Cardiac septum (tissue), 1 donor: ENCODE measurements around the gene MTMR3. TPM values are rescaled to one million over a fixed set of nuclear protein-coding genes. Genes with fewer than 3 reads are reported as not detected.
"Not testable (repeated sequence)": the region's sequence is repeated elsewhere in the genome, so short reads cannot be mapped to it uniquely, and the experiment has no call there.

ENCODE experiments used
- DNase-seq: peaks from one replicate; pipeline ENCODE4 v3.0.0-alpha.2; 2020; ENCODE audit warnings: low spot score
- intact Hi-C: fragments of 100-400 bp; cut with DNase I; formaldehyde crosslinking; loops from one replicate; pipeline ENCODE4 v1.14.0; 2022
- microRNA-seq: library from miRNA; unstranded; fragments of <30 nt; microRNA quantifications from one replicate; pipeline ENCODE4 v1.2.0, GENCODE V29; 2020
- total RNA-seq: library from RNA; stranded (reverse); fragmentation: NEBNext Ultra II Directional; extraction: Animal tissue kit (Norgen Biotek cat#: 25700); gene quantifications from one replicate; pipeline ENCODE4 v1.2.1, GENCODE V29; 2021
- donor health status: DM: no; HTN: no; CAD: no.

MTMR3 gene
- total RNA-seq, 1 donor from 2014 or later, result 45.9 TPM

- DNase-seq, intact Hi-C loops: not testable (repeated sequence)
Observed at GRCh38 chr22:30061094-30061493, 178.1 kb downstream of the MTMR3 start.

GRCh38 chr22:30062259-30062658 is 179.3 kb downstream of the MTMR3 start:
- intact Hi-C loops, result no loop called here
- DNase-seq, result no peak

DNA sequence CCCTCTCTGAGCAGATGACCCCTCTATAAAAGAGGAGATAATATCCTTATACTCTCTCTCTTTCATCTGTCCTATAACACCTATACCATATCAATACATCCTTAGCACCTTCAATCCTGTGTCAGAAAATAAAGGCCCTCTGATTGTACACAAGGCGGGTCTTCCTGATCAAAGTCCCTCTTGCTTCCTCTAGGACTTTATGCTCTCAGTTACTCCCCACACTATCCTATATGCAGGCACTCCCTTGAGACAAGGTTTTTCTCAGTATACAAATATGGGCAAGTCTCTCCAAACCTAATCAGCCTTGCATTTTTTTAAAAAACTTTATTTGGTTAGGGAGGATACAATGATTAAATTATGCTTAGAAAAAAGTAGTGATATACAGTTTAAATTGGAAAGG is 180.0 kb downstream of the MTMR3 start:
- DNase-seq, result no peak
- intact Hi-C loops, result no loop called here

DNA sequence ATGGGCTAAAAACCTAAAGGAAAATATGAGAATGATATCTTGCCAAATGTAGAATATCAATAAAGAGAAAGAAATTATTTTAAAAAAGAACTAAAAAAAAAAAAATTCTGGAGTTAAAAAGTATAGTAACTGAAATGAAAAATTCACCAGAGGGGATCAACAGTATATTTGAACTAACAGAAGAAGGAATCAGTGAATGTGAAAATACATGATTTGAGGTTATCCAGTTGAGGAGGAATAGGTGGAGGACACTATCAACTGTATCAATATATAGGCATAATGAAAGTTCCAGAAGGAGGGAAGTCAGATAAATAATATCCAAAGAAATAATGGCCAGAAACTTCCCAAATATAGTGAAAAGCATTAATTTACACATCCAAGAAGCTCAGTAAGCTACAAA is 181.2 kb downstream of the MTMR3 start:
- DNase-seq, result no peak
- intact Hi-C loops, result no loop called here

- DNase-seq, result no peak
- intact Hi-C loops, result no loop called here
Observed at GRCh38 chr22:30073743-30074142, 190.8 kb downstream of the MTMR3 start.

DNA sequence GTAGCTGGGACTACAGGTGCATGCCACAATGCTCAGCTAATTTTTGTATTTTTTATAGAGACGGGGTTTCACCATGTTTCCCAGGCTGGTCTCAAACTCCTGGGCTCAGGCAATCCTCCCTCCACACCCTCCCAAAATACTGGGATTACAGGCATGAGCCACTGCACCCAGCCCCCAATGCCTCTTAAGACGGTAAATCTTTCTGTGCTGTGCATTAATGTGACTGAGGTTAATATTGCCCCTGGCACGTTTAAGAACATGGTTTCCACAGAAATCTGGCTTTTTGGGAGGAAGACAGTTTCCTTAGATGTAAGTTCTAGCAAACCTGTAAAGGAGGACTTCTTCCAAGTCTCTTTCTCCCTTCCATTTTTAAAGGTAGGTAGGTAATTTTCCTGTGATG is 191.2 kb downstream of the MTMR3 start:
- intact Hi-C loops, result no loop called here
- DNase-seq, result no peak

- intact Hi-C loops, result no loop called here
- no peak for DNase-seq
Observed at GRCh38 chr22:30074994-30075393, 192.0 kb downstream of the MTMR3 start.

GRCh38 chr22:30077279-30077880 is 194.4 kb downstream of the MTMR3 start:
- intact Hi-C loops, result no loop called here
- DNase-seq, result no peak

GRCh38 chr22:30078320-30079311 is 195.6 kb downstream of the MTMR3 start:
- no peak for DNase-seq
- intact Hi-C loops, result no loop called here

DNA sequence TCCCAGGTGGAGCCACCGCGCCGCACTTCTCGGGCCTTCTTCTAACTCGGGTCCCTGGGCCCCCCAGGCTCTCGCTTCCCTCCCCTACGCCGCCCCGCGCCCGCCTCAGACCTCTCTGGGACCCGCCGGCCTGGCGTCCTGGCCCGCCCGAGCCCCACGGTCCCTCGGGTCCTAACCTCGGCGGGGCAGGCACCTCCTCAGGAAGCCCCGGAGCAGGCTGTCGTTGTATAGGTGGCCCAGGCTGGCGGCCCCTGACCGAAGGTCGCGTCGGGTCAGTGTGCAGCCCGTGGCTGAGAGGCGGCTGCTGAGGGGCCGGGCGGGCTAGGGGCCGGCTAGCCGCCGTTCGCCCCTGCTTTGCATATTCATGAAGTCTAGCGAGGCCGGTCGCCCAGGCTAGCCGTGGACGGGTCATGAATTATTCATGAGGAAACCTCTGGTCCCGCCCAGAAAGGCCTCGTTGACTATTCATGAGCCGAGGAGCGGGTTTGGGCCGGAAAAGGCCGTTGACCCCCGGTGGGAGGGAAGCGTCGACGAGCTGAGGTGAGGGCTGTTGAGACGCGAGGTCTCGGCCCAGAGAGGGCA is 197.1 kb downstream of the MTMR3 start, which contains the start of gene HORMAD2:
Gene HORMAD2 (plus strand): TSS at position 513 of the 582 bp plus-strand sequence. CDS start 13,489 bp downstream, outside the sequence.
- intact Hi-C loops, result no loop called here
- DNase-seq, result no peak

Small RNA genes lying within 50 kb of the gene (microRNA-seq; reads per million reads assigned to microRNA genes)
- gene MIR6818, result 1.3 reads per million

Other genes with a start within 250 kb of the MTMR3 start
- not detected for gene CABP7, start 163.2 kb upstream of the MTMR3 start, total RNA-seq
- 17.1 TPM for gene ZMAT5, start 116.2 kb upstream of the MTMR3 start, total RNA-seq
- gene UQCR10, start 115.8 kb upstream of the MTMR3 start, total RNA-seq, result 271 TPM
- 31.9 TPM for gene ASCC2, start 44.9 kb upstream of the MTMR3 start, total RNA-seq
- 0.16 TPM for gene HORMAD2, start 197.3 kb downstream of the MTMR3 start, total RNA-seq